Glomerular visceral epithelial cell (primary cell): ENCODE measurements around the gene CLSTN2.

Experiments
- DNase-seq: peaks from one replicate; pipeline ENCODE4 v3.0.0-alpha.2; 2016; ENCODE audit errors: extremely low spot score

Gene CLSTN2

DNA sequence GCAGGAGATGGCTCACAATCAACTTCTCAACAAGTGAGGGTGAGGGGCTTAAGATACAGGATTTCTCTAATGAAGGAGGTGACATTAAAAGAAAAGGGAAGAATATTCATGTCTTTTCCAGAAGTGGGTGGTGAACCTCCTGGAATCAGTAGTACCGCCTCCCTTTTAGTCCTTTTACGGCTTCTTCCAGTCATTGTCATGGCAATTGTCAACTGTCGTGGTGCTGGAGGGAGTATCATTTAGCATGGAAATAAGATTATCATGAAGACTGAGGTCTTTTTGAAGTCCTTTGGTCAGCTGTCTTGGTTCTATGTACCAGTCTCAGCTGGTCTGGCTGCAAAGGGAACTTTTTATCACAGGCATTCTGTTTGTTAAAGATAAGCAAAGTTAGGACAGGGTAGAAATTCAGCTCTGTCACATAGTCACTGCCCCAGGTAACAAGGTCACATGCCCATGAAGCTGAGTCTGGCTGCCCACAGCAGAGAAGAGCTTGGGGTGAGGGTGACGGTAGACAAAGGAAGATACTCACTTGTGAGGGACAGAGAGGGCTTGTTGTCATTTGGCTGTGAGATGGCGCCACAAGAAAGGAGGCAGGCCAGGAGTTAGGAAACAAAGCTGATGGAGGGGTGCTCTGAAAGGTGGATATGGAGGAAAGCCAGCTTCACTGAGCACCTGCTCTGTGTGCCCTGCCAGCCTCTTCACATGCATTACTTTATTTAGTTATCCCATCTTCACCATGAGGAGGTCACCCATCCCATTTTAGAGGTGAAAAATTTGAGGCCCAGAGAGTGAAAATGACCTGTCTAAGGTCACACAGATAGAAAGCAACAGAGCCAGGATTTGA lies 514.6 kb downstream of the CLSTN2 start:
- no peak for DNase-seq

DNA sequence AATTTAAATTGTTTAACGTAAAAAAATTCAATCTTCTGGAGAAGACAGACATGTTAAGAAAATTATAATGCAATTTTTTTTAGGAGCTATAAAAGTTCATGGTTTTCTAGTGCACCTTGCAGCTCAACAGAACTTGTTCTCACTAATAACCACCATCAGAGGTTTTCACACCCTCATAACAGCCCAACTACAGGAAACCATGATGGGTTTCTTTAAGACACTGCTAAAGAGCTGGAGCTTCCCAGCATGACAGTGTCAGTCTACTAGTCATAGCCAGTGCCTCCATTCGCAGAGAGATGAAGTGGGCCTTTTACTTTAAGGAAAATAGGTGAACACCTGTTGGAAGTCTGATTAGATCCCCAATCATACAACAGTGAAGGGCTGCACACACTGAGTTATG lies 518.8 kb downstream of the CLSTN2 start:
- no peak for DNase-seq

DNA sequence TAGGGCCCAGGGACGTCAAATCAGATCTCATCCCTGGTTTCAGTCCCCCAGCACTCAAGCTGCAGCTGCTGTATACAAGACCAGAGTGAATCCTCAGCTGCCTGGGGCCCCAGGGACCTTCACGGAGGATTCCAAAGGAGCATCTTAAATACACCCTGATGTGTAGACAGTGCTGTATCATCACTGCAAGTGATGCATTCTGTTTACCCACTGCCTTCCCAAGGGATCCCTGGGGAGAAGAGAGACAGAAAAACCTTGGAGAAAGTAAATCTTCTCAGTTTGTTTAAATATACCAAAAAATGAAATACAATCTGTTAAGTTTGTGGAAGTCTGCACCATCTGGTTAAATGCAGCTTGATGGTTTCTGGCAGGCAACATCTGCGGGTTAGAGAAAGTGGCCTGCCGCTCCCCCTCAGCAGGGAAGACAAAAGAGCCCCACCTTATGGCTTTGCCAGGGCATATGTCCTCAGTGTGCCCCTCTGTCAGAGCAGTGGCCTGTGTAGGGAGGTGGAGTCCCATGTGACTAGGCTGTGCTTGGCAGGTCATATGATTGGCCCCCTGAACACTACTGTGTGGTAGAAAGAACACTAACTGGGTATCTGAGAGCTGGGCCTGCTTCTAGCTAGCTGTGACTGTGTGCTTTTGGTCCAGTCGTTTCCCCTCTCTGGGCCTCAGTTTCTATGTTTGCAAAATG lies 520.7 kb downstream of the CLSTN2 start:
- no peak for DNase-seq

DNA sequence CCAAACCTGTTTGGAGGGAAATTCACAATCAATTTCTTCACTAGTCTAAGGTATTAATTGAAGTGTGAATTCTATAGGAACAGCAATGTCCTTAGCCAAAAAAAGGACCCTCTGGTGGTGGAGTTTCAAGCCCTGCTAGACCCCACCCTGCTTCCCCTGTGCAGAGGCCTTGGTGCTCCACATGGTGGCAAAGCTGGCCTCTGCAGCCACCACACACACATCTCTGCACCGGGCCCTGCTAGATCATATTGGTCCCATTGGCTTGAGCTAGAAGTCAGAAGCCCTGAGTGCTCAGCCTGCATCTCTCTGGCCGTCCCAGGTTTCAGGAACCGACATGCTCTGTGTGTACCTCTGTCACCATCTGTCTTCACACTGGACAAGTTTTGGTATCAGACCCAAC lies 522.0 kb downstream of the CLSTN2 start:
- no peak for DNase-seq

DNA sequence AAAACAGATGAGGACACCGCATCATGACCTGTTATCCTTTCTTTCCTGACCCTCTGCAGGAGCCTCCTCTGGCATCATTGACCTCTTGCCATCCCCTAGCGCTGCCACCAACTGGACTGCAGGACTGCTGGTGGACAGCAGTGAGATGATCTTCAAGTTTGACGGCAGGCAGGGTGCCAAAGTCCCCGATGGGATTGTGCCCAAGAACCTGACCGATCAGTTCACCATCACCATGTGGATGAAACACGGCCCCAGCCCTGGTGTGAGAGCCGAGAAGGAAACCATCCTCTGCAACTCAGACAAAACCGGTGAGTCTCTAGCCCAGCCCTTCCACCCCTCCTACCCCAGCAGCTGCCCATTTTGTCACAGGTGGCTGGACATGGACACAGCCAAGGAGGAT lies 524.5 kb downstream of the CLSTN2 start:
- DNase-seq: no peak

DNA sequence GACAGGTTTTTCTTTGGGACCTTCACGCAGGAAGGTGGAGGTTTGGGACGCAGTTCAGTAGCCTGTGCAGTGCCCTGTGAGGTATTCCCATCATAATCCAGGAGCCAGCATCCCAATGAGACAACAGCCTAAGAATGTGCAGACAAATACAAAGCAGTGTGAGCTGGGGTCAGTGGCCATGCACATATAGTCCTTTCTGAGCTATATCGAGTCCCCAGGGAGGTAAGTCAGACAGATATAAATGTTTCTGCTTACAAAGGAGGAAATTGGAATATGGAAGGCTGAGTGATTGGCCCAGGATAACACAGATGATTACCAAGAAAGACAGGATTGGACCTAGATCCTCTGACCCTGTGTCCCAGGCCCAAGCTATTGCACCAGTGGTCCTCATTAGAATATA lies 526.3 kb downstream of the CLSTN2 start:
- DNase-seq: no peak

DNA sequence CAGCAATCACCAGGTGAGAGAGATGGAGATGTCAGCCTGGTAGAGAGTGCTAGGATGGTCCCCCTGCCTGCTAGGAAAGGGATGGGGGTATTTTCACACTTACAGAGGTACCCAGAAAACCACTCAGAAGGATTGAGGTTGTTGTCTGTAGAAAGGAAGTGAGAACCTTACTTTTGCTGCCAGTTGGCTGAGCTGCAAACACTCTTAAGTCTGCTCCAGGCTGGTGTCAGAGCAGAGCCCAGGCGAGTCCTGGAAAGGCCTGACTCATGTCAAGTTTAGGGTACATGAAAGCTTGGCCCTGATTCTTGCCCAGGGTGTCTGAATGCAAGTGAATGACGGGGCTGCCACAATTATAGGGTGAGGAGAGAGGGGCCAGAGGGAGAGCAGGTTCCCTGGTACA lies 528.4 kb downstream of the CLSTN2 start:
- DNase-seq: no peak

DNA sequence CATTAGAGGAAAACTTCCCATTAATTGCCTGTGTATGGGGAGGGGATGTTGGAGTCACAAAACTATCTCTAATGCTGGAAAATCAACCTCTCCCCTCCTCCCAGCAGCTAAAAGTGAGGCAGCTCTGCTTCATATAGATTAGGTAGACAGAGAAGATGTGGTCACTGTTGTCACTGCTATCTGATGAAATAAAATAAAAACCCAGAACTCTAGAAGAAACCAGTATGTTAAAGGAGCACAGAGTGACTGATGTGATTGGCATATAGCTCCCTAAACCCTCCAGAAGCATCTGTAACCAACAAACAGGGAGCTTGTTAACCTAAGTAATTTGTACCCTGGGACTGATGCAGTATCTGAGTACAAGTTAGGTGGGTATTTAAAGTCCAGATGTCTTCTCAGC lies 531.0 kb downstream of the CLSTN2 start:
- DNase-seq: no peak

DNA sequence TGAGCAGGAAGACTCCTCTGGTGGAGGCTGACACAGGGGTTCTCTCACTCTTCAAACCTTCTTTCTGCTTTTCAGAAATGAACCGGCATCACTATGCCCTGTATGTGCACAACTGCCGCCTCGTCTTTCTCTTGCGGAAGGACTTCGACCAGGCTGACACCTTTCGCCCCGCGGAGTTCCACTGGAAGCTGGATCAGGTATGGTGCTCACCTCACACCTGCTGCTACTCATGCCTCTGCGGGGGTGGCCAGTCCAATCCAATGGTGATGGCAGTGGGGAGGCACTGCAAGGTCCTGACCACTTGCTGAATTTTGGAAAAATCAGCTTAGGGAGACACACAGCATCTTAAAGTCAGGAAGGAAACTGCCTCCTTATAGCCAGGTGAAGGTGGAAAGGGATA lies 531.5 kb downstream of the CLSTN2 start:
- DNase-seq: no peak

DNA sequence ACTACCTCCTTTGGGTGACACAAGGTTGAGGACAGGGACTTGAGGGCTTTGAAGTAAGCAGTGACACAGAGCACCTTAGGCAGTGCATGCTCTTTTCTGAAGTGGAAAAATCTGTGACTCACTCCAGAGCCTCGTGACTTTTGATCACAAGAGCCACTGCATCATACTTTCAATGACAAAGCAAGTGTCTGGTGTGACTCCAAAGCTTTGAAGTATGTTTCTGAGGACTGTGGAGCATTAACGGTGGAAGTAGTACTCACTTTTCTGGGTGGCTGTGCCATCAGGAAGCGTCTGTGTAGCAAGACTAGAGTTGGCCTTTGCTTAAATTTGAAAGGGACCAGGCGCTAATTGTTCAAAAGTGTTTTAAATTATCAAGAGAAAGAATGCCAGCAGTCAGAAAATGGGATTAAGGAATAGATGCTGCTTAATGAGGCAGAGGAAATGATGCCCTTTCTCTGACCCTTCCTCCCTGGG lies 532.2 kb downstream of the CLSTN2 start:
- DNase-seq: peak; percentile 40

DNA sequence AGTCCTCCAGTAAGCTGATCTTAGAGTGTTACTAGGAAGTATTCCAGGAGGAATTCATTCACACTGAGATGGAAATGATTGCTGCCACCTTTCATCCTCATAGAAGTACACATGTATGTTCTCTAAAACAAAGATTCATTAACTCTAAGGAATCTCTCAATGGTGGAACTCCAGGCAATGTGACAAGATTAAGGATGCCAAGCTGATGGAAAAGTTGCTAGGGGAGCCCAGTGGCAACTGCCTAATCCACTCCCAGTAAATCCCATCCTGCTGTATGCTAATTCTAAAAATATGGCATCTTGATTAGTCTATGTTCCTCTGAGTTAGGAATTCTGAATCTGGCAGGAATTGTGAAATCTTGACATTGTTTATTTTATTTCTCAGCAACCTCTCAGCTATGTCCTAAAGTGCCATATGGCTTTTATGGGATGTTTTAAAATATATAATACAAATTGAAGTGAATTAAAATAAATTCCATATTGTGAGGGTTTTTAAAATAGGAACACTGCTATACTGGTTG lies 532.9 kb downstream of the CLSTN2 start:
- no peak for DNase-seq

DNA sequence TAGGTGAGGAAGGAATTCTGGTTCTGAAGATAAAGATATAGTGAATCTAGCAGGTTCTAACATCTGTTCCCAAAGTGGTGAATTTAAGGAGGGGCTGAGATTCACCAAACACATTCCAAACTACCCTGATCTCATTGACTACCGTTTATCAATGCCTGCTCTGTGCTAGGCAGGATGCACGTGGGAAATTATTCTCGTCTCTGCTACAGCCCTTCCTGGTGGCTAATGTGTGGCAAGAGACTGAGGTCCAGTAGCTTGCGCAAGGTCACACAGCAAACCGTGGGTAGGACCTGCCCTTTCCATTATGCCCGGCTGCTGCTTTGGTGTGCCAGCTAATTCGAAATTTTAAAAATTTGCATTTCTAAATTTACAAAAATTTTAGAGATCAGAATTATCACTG lies 533.4 kb downstream of the CLSTN2 start:
- DNase-seq: no peak

DNA sequence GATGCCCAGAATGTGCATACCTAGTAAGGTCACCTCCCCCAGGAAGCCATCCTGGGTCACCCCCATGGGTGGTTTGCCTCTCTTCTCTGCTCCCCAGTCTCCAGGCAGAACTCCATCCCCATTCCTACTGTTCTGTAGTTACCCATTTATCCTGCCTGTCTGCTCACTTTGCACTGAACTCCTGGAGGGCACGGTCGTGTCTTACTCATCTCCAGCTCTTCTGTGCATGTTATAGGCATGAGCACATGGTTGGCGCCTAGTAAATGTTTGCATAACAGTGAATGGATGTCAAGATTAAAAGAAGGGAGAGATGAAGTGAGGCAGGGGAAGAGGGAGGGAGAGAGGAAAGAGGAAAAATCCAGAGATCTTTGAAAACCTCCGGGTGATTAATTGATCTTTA lies 534.5 kb downstream of the CLSTN2 start:
- peak; percentile 17 for DNase-seq

DNA sequence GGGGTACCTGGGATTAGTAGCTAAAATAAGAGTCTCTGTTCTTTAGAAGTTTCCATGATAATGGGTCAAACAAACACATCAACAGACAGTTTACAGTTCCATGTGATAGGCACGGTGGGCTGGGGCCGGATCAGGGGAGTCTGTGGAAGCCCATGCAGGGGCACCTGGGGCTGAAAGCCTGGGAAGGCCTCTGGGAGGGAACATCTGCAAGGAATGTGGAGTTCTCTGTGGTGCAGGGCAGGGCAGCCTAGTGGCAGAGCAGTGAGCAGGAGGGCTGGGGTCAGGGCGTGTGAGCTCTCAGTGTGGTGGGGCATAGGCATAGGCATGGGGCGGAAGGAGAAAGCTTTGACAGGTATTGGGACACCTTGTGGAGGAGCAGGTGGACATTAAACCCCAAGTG lies 535.2 kb downstream of the CLSTN2 start:
- DNase-seq: no peak

DNA sequence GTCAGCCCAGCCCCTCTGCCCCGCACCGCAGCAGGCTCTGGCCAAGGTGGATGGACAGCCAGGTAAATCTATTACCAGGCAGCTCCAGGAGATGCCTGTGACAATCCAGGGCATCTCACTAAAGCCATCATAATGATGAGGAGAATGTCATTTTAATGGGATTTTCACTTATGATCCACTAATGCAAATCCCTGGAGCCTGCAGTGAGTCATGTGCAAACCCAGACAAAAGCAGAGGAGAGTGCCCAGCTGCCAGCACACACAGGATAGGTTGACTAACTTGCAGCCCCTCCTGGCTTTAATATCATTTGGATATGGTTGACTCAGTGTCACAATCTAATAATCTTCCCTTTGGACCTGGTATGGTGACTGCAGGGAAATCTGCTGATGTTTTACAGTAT lies 536.0 kb downstream of the CLSTN2 start:
- peak; percentile 33 for DNase-seq

DNA sequence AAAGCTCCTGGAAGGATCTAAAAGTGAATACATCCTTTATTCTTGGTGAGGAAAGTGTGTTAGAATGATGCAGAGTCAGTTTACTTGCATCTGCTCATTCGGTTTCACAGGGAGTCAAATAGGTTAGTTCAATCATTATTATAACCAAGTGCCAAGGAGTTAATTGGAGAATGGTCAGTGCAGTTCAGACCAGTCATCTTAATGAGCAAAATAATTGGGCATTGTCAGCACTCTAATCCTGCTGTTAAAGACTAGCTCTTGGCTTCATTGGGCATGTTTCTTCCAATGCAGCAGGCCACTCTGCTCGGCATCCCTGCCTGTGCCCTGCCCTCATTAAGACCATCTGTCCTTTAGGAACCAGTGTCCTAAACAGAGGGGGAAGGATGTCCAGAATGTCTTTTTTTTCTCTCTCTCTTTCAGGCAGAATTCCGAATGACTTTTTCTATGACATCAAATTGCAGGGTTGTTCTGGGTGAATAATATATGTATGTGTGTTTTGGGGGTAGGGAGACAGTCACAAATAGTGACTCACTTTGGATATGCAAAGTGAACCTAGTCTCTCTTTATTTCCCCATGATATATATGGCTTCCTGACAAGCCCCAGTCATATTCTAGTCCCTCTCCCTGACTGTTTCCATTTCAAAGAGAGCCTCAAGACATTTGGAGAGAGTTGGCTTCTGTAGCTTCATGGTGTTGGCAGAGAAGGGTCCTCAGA lies 537.5 kb downstream of the CLSTN2 start:
- DNase-seq: no peak

DNA sequence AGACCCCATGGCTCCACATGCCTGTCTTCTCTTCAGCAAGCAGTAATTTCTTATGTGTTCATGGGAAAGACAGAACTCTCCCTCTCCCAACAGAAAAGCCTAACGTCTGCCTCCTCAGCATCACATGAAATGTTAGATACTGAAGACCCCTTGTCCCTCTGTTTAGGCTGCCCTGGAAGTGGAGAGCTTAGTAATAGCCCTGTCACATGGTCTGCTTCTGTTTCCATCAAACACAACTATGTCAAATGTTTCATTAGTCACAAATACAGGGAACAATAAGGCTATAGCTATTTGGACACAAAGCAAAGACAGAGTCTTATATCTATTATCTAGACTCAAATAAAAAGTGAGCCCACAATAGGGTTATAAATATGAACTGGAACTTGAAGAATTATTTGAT lies 552.6 kb downstream of the CLSTN2 start:
- no peak for DNase-seq

DNA sequence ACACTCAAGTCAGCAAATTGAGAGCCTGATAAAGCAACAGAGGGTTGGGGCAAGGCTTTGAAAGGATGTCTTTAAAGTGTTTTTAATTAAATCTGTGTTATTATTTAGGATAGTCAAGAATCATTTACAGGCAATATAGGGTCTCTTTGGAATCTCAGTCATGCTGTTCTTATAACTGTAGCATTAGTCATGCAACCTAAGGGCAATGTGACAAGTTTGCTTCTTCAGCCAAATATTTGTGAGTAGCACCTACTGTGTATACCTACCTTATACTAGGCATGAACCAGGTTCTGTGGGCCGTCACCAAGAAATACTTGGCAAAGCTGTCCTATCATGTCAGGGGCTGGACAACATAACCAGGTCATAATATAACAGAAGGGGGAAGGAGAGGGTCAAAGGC lies 558.3 kb downstream of the CLSTN2 start:
- no peak for DNase-seq

DNA sequence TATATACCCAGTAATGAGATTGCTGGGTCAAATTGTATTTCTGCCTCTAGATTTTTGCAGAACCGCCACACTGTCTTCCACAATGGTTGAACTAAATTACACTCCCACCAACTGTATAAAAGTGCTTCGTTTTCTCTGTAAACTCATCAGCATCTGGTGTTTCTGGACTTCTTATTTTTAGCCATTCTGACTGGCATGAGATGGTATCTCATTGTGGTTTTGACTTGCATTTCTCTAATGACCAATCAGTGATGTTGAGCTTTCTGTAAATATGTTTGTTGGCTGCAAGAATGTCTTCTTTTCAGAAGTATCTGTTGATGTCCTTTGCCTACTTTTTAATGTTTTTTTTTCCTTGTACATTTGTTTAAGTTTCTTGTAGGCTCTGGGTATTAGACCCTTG lies 560.0 kb downstream of the CLSTN2 start:
- DNase-seq: no peak

DNA sequence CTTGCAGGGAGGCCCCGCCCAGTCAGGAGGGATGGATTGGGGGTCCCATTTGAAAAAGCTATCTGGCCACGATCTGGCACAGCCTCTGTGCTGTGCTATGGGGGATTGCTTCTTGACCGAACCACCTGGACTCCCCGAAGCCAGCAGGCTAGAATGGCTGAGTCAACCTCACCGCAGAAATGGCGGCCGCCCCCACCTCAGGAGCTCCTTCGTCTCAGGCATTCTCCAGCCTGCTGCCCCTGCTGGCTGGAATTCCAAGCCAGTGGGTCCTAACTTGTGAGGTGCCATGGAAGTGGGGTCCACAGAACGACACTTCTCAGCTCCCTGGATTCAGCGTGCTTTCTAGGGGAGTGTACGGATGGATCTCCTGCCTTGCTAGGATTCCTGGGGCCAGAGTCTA lies 562.3 kb downstream of the CLSTN2 start:
- no peak for DNase-seq

DNA sequence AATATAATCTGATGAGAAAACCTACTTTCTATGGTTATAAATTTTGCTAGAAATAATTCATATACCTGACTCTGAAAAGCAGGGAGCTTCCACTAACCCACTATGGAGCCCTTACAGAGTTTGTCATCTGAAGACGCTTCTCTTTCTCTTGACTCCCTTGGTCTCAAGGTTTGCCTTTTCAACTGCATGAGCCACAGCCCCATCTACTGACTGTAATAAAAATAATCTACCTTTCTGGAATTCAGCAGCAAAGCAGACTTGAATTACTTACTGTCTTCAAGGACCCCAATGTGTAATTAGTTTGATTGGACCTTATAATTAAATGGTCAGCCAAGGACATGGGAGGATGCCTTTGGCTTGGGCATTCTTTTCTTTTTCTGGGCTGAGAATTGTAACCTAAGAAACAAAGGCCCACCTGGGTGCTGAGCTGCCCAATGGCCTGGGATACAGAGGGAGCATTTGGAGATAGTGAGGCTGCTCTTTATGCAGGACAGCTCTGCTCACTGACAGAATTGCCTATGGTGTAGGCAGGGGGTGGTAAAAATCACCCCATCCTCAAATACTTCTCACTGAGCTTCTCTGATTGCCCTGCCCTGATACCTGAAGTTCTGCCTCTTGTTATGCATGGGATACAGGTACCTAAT lies 564.3 kb downstream of the CLSTN2 start:
- peak; percentile 2 for DNase-seq

DNA sequence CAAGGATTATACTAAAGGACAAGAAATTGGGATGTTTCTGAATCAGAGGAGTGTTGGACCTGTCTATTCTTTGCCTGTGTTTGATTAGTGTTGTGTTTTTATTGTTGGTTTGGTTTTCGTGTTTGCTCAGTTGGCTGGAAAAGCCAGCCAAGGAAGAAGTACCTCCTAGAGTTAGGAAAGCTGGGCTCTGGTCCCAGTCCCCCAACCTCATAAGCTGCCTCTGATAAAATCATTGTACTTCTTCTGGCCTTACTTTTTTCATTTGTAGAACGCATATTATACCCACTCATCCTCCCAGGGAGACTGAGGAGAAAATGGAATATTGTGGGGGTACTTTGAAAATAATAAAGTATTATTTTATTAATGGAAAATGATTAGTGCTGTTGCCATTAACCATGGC lies 565.5 kb downstream of the CLSTN2 start:
- DNase-seq: no peak
